Stimulated activated CD8-positive, alpha-beta memory T cell treated with anti-CD3 and anti-CD28 coated beads, Interleukin-15, amount 100 ng/mL, for 48 hours (primary cell): ENCODE measurements around the gene ZNF536.
"Not testable (repeated sequence)": the region's sequence is repeated elsewhere in the genome, so short reads cannot be mapped to it uniquely, and the experiment has no call there.

ENCODE experiments used
- DNase-seq, 2 donors: peaks; one replicate each; pipeline ENCODE4 v3.0.0-alpha.2; 2020; ENCODE audit warnings: low read depth in 2 of 2

The ZNF536 gene

DNA sequence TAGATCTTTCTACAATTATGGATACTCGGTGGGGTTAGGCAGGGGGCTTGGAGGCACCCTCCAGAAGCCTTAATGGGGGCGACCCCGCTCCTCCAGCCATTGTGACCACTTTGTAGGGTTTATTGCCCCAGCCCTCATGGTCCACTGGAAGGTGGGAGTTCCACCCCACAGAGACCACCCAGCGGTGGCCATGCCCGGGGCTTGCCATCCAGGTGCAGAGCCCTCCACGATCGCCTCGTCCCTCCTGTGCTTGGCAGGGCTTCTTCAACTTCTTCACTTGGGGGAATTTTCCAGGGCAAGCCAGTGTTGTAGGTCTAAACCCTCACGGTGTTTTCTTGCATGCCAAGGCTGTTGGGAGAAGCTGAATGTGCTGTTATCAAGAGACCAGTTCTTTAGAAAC is 16.1 kb downstream of the ZNF536 start:
- no peak for DNase-seq

DNA sequence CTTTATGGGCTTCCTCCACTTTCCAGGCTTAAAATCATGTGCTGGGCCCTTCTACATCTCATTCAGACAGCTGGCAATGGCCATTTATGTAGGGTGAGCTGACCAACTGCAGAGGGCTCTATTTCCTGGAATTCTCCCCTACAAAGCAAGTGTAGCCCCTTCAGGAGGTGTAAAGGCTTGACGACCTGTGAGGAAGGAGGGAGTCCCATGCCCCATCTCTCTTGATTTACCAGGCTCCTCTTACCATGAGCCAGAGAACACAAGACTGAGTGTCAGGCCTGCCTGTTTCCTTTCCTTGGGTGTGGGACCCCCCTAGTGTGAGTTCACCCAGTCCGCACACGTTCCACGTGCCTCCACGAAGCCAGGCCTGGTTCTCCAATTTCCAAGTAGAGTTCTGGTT is 16.6 kb downstream of the ZNF536 start:
- no peak for DNase-seq

DNA sequence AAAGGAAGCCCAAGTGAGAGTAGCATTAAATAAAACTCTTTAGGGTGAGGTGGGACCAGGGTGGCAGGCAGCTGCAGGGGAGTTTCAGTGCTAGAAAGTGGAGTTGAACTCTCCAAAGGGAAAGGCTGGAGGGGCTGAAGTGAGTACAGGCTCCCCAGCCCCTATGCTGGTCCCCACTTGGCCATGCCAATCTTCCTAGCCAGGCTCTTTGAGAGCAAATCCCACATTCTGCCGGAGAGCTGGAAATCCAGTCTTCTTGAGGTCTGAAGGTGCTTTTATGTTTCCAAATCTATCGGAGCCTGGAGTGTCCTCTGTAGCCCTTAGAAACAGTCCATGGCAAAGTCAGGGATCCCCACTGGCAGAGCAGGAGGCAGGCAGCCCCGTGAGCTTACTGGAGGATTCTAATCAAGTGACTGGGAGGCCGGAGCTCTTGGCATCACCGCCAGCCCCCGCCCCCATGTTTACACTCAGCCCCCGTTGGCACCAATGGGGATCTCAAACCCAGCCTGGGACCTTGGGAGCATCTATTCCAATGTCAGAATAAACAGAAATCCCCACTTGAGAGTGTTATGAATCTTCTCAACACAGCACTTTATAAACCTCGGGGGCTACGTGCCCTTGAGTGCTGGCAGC is 18.3 kb downstream of the ZNF536 start:
- no peak for DNase-seq

DNA sequence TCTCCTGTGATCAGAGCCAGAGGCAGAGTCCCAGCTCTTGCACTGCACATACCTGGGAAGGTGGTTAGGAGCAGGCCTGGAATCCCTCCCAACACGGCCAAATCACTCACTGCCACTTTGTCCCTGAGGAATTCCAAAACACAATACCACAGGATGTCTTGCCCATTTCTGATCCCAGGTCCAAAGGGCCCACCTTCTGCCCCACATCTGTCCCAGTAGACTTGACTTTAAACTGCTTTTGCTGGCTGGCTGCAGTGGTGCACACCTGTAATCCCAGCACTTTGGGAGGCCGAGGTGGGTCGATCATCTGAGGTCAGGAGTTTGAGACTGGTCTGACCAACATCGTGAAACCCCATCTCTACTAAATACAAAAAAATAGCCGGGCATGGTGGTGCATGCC is 18.9 kb downstream of the ZNF536 start:
- no peak for DNase-seq

DNA sequence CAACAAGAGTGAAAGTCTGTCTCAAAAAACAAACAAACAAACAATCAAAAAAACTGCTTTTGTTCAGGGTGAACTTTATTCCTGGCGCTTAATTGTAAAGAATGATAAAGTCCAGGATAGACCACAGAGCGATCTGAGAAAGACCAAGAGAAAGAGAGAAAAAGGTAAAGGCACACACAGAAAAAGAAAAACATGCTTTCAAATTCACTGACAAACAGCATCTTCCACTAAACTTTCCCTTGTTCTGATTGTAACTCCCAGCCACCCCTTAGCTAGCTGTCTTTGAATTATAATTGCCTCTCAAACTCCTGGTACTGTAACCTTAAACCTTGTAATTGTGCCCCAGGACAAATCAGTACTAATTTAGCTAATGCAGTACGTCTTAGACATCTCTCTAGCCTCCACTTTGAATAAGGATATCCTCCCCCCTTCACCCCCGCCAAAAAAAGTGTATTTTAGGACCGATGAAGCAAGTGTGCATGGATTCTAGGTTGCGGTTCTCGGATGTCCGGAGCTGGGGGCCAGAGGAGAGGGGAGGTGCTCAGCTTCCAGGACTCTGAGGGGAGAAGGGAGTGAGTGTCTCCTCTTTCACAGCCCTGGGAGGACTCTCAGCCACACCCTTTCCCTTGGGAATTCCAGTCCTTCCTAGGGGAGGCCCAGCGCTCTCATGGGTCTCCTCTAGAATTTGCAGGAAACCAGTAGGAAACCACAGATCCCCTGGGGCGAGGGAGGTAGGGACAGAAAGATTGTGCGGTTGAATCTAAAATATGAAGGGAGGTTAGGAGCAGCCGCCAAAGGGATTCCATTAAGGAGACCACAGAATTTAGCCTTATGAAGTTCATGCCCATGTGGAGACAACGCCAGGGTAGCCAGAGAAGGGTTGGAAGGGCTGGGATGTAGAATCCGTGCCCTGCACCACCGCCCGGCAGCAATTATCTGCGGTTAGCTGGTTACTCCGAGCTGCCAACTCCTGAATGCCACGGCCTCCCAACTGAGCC is 19.7 kb downstream of the ZNF536 start:
- no peak for DNase-seq

DNA sequence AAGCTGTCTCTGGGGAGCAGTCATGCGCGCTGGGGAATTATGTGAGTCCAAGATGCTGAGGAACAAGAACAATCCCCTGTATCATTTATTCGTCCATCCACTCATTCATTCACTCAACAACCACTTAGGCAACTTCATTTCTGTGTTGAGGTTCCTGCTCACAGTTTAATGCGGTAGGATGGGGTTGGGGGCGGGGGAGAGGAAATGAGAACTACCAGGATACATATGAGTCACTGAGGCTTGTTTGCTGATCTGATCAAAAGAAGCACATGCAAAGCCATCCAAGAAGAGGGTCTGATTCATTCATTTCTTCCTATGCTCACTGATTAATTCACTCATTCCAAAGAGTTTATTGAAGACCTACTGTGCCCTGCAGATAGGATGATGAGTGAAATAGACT is 20.9 kb downstream of the ZNF536 start:
- no peak for DNase-seq

DNA sequence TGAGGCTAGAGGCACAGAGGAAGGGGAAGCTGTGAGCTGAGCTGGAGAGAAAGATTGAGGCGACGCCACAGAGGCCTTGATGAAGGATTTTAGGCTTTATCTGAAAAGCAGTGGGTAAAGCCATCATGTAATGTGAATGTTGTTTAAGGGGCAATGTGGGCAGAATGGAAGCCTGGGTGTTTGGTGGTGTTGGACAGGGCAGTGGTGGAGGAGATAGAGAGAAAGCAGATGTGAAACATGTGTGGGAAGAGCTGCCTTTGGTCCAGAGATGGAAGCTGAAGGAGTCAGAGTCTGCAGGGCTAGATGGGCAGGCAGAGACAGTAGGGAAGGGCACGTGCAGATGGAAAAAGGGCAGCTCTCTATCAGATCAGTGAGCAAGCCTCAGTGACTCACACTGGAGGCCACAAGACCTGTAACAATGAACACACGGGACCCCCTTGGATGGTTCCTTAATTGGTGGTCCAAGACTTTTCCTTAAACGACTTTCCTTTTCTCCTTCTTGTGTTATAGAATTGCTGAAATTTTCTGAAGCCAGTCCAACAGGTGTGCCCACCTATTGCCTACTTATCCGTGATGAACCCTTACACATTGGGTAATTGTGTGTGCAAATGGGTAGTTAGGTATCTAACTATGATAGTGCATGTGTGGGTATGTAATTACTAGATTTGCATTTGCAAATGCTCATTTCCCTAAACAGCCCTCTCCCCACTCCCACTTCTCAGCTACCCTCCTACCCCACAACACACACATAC is 21.7 kb downstream of the ZNF536 start:
- DNase-seq = no peak

DNA sequence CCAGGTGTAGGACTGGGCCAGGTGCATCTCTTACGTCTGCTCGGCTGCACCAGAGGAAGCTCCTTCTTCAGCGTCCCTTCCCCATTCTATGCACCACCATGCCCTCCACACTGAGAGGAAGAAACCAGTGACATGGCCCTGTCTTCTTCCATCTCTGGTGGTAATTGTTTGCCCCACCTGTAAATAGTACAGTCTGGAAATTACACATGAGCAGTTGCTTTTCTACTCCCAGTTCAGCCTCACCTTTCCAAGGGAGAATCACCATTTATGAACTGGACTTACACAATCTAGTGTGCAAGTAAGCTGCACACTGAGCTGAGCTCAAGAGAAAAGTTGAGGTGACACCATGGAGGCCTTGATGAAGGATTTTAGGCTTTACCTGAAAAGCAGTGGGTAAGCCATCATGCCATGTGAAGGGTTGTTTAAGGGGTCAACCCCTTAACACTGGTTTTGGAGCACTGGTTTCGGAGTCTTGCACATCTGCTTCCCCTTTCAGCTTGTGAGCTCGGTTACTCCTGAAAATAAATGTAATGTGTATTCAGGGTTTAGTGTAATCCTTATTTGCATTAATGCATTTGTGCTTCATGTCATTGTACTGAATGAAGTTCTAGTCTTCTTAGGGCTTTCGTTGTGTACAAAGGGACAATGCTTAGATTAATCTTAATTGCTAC is 22.4 kb downstream of the ZNF536 start:
- no peak for DNase-seq

DNA sequence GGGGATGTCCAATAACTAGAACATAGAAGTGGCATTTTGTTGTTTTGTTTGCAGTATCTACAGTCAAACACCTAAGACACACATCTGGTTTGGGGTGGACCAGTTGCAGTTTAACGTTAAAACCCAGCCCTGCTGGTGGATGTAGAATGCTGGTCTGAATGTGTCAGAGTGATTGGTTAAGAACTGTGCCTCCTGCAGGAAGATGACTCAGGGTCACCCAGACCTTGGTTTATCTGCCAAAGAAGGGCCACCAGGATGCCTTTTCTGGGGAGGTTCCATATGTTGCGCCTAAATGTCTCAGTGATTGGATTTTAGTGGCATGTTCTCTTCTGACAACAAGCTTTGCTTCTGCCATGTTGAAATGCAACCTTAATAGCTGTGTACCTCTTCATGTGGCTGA is 23.1 kb downstream of the ZNF536 start:
- DNase-seq = no peak

DNA sequence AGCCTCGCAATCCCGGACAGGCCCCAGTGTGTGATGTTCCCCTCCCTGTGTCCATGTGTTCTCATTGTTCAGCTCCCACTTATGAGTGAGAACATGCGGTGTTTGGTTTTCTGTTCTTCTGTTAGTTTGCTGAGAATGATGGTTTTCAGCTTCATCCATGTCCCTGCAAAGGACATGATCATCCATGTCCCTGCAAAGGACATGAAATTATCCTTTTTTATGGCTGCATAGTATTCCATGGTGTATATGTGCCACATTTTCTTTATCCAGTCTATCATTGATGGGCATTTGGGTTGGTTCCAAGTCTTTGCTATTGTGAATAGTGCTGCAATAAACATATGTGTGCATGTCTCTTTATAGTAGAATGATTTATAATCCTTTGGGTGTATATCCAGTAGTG is 26.4 kb downstream of the ZNF536 start:
- not testable (repeated sequence) for DNase-seq

DNA sequence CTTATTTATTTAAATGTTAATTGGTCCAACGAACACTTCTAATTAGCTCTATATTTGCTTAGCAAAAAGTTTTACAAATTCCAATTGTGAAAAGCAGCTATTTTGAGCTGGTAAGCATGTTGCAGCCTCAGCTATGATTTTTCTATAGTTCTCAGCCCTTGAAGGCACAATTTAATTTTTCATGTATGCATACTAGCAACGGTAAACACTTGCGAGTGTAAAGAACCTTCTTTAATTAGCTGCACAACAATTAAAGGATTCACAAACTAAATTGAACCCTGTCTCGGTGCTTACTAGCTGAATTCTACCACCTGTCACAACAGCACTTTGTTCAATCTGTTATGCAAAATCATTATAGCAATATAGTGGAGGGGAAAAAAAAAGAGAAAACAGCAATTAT is 29.8 kb downstream of the ZNF536 start:
- DNase-seq = no peak

DNA sequence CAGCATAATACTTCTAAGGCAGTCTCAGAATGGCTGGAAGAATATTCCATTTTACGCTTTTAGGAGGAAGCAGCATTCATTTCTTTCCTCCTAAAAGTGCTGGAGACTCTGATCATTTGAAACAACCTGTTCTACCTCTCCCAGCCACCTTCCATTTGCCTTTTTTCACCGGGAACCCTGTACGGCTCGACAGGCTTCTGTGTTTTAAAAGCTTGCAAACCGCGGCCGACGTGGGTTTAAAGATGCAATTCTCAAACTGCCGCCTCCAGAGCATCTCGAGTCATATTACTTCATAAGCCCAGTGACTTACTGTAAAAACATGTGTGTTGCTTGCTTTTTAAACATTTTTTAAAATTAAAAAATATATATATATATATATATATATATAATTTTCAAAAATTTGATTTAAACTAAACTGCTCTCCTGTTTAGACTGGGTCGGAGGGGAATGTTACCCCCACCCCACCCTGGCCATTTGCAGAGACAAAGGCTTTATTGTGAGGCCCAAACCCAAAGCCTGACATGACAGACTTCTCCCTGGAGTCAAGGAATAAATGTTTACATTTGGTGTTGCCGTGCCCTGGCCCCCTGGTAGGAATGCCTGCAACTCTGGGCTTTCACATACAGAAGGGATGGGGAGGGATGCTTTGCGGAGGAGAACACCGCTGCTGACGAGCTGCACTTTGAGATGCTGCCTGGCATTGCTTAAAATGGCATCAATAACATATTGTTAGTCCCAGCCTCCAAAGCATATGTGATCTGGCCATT is 30.4 kb downstream of the ZNF536 start:
- no peak for DNase-seq

DNA sequence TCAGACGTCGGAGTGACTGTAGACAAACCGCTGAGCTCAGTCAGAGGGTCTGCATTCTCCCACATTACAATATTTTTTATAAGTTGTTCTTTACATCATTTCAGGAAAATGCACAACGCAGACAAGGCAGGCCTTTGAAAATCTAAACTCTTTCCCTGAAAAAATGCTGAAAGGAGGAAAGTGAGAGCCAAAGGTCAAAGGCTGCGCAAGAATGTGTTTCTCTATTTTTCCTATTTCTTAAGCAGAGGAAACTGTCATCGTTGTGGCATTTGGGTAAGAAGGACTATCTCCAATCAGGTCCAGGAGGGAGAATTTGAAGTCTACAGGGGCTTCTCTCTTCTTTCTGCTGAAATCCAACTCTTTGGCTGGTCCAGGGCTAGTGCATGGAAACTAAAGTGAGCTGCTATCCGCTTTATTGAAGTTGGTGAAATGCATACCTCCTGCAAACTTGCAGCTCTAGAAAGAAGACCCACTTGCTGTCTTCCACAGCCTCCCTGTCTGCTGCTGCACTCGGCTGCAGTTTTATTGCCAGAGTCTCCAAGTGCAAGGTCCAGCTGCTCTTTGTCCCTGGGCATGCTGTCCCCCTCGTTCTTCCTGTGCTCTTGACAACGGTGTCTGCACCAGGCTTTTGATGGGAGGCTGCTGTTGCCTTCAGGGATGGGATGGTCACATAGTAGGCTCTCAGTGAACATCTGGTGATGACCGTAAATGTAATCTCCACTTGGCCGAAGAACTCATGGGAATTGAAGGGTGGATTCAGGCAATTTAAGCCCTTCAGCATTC is 31.2 kb downstream of the ZNF536 start:
- no peak for DNase-seq

DNA sequence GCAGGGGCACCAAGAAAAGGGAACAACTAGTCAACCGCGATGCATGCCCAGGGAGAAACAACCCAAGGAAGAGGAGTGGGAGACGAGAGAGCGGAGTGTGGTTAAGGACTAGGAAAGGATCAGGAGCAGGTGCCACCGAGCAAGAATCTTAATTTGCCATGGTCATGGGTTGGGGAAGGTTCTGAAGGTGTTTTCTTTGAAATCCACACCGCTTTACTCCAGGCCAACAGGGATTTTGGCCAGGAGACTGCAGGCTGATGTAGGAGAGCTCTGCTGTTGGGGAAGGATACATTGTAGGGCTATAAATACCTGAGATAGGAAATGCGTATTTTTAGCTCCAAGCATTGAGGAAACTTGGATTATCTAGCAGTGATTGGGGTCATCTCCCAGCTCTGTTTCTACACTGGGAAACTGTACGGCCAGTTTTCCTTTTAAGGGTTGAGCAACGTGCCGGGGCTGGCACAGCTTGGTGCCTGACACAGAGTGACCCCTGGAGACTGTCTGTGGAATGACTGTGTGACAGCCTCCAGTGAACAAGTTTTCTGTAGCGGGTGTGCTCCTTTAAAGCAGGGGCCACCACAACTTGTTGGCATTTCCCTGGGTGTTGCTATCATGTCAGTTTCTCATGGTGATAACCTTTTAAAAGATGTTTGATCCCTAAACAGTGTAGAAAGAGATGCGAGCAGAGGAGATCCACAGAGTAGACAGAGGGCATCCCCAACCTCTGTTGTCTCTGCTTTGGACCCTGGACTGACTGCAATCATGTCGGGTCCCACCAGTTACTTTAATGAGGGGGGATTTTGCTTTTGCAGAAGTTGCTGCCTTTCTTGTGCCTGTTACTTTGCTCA is 34.3 kb downstream of the ZNF536 start:
- peak in 1 of 2 donors; percentile 2 for DNase-seq

DNA sequence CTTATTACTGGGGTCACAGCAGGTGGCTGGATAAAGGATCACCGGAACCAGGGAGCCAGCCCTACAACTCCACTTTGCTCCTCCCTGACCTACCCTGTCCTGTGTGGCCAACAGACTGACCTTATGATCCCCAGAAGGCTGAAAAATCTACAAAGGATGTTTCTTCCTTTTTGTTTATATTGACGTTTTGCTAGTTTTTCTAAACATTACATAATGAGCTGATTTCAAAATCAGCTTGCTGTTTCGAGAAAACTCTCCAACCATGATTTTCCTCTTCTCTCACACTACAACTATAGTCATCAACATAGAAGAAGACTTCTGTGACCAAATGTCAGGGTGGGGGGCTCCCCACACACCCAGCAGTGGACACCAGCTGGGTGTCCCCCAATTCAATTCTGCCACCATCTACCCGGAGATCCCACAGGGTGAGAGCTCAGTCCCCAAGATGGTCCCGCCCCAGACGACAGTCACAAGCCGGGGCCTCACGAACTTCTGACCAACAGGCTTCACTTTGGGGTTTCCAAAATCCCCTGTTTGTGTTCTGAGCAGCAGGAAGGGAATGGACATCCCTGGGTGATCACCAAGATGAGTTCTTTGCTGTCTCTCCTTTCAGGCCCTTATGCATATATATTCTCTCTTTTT is 35.0 kb downstream of the ZNF536 start:
- no peak for DNase-seq

DNA sequence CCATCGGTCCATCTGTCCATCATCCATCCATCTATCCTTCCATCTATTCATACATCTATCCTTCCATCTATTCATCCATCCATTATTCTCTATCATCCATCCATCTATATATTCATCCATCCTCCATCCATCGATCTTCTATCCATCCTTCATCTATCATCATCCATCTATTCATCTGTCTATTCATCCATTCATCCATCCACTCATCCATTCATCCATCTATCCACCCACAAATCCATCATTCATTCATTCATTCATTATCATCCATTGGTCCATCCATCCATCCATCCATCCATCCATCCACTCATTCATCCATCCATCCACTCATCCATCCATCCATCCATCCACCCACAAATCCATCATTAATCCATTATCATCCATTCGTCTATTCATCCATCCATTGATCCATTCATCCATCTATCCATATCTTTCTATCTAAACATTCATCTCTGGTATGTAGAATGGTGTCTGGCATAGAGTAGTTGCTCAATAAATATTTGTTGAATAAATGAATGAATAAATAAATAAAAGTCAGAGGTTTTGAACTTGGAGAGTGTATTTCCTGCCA is 36.6 kb downstream of the ZNF536 start:
- DNase-seq = no peak

DNA sequence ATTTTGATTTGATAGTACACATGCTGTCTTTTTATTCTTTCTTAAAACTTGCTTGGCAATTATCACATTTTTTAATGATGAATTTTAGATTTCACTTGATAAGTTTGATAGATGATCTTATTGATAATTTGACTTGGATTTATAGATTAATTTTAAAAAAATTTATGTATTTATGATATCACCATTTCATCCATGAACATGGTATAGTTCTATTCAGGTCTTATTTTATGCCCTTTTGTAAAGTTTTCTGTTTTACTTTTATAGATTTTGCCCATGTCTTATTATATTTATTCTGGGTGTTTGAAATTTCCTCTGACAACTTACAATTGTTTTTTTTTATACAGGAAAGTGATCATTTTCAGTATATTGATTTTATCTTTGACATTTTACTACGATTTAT is 39.5 kb downstream of the ZNF536 start:
- DNase-seq = no peak

DNA sequence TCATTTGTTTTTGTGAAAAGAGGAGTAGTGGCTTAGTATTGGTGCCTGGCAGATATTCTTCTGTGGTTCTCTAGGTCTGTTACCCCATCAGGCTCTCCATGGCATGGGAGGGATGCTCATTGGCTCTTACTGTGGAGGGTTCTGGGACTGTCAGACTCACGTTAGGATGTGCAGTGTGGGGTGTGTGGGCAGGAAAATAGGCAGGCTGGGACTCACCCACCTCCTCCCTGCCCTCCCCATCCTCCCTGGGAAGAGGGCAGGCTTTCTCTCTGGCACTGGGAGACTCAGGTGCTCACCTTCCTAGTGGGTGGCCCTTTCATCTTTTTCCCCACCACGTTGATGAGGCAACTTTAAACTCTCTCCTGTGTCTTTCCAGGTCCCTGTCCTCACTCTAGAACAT is 44.2 kb downstream of the ZNF536 start:
- no peak for DNase-seq

DNA sequence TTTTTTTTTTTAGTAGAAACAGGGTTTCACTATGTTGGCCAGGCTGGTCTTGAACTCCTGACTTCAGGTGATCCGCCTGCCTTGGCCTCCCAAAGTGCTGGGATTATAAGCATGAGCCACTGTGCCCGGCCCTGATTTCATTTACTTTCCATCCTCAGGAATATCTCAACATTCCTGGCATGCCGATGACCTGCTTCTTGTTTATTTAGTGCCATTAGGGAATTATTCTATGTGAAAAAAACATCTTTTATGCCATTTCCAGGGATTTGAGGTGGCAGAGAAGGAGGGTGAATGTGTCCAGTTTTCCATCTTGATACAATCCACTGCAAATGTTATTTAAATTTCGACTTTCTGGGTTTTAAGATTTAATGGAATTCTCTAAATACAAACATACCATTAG is 45.0 kb downstream of the ZNF536 start:
- not testable (repeated sequence) for DNase-seq
